HL-60 (cell line): ENCODE measurements around the gene FGGY.
"Not testable (repeated sequence)": the region's sequence is repeated elsewhere in the genome, so short reads cannot be mapped to it uniquely, and the experiment has no call there.

Source experiments
- DNase-seq, 2 experiments: peaks; one replicate each; pipeline ENCODE4 v3.0.0-alpha.2; 2010 to 2020; ENCODE audit warnings: low read depth in 1 of 2, low spot score in 1 of 2
- H3K27ac ChIP-seq: fragments of 250-450 bp; sonication (Bioruptor Pico); replicated peaks from 2 replicates; pipeline ENCODE4 v1.5.1; 2020; ENCODE audit warnings: mild to moderate bottlenecking, moderate library complexity
- H3K27me3 ChIP-seq: fragments of 250-450 bp; sonication (Bioruptor Pico); 2 replicates; pipeline ENCODE4 v1.5.1; 2021; ENCODE audit warnings: mild to moderate bottlenecking, moderate library complexity; ENCODE audit not compliant: insufficient read depth, poor library complexity, severe bottlenecking
- H3K4me3 ChIP-seq: replicated peaks from 2 replicates; pipeline ENCODE4 v1.5.1; 2011; ENCODE audit warnings: mild to moderate bottlenecking, control low read depth, low read length; ENCODE audit not compliant: insufficient read depth
- CTCF ChIP-seq: IDR thresholded peaks from one replicate; pipeline ENCODE4 v1.5.1; 2011; ENCODE audit warnings: low read length, control low read depth, inconsistent platforms; ENCODE audit not compliant: insufficient read depth
- GABPA ChIP-seq: IDR thresholded peaks from 2 replicates; pipeline ENCODE4 v1.6.1; 2012; ENCODE audit warnings: low read depth
- POLR2AphosphoS5 ChIP-seq: IDR thresholded peaks from 2 replicates; pipeline ENCODE4 v1.6.1; 2012; ENCODE audit warnings: low read depth
- REST ChIP-seq: IDR thresholded peaks from 2 replicates; pipeline ENCODE4 v1.6.1; 2012; ENCODE audit warnings: low read depth; ENCODE audit not compliant: insufficient replicate concordance
- SPI1 ChIP-seq: IDR thresholded peaks from 2 replicates; pipeline ENCODE4 v1.6.1; 2012; ENCODE audit warnings: low read depth, mild to moderate bottlenecking, borderline replicate concordance

The FGGY gene

GRCh38 chr1:59556802-59557548 lies 260.1 kb downstream of the FGGY start:
- no peaks in the 10 kb centered on the region for H3K27me3 ChIP-seq
- no peak overlapping the region for H3K4me3 ChIP-seq
- TF ChIP-seq GABPA: no peak
- no peak for TF ChIP-seq SPI1
- no peak for TF ChIP-seq REST
- TF ChIP-seq POLR2AphosphoS5: no peak
- TF ChIP-seq CTCF: no peak
- DNase-seq: no peak
- no peak overlapping the region for H3K27ac ChIP-seq

GRCh38 chr1:59557549-59557885 lies 260.6 kb downstream of the FGGY start:
- Histone ChIP-seq H3K27ac (no peak overlapping the region), H3K27me3 (no peaks in the 10 kb centered on the region), H3K4me3 (no peak overlapping the region)
- DNase-seq: no peak
- TF ChIP-seq GABPA: no peak
- no peak for TF ChIP-seq REST
- no peak for TF ChIP-seq POLR2AphosphoS5
- no peak for TF ChIP-seq CTCF
- no peak for TF ChIP-seq SPI1

GRCh38 chr1:59558580-59558979 lies 261.7 kb downstream of the FGGY start:
- not testable (repeated sequence) for H3K4me3 ChIP-seq, DNase-seq, H3K27ac ChIP-seq, H3K27me3 ChIP-seq

GRCh38 chr1:59560807-59561450 lies 264.0 kb downstream of the FGGY start:
- Histone ChIP-seq H3K4me3 (no peak overlapping the region), H3K27me3 (no peaks in the 10 kb centered on the region), H3K27ac (no peak overlapping the region)
- no peak for DNase-seq
- no peak for TF ChIP-seq POLR2AphosphoS5
- TF ChIP-seq SPI1: no peak
- no peak for TF ChIP-seq CTCF
- TF ChIP-seq GABPA: no peak
- no peak for TF ChIP-seq REST
